Endometrial microvascular endothelial cells (primary cell): ENCODE data around the gene GSTM4. TPM values are rescaled to one million over a fixed set of nuclear protein-coding genes. Genes with fewer than 3 reads are reported as not detected.

ENCODE experiments used
- in situ Hi-C: cut with HindIII; loops from 2 replicates; pipeline ENCODE4 v1.10.0; 2017; ENCODE audit warnings: low sequenced_read_pairs, low pct_unique_long_range_greater_than_20kb; ENCODE audit errors: inconsistent ontology term
- total RNA-seq: library from RNA; depleted of rRNA; stranded (reverse); fragments of >200 nt; gene quantifications from one replicate; pipeline ENCODE4 v1.2.3, GENCODE V29; 2015; ENCODE audit errors: inconsistent ontology term

Gene GSTM4
- total RNA-seq, 1 donor from 2014 or later: 6.6 TPM

- in situ Hi-C loops: no loop called here
These were observed 20.8 kb upstream of the GSTM4 start for GRCh38 chr1:109634771-109635750.

DNA sequence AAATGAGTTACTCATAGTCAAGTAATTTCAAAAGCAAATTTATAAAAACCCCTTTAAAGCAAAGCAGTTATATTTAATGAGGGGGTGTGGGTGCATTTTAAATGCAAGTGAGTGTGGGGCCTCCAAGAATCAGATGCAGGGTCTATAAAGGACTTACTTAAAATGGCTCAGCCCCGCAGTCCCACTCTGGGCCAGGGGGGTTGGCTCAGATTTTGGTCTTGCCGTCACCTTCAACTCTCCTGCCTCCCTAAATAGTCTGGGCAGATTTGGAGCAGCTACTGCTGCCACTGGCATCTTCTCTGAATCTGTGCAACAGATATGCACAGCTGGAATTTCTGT, 20.1 kb upstream of the GSTM4 start:
- in situ Hi-C loops: no loop called here

- in situ Hi-C loops: no loop called here
These were observed 19.5 kb upstream of the GSTM4 start for GRCh38 chr1:109636201-109636952.

- in situ Hi-C loops: no loop called here
These were observed 18.5 kb upstream of the GSTM4 start for GRCh38 chr1:109637446-109637845.

GRCh38 chr1:109639063-109639840, 16.6 kb upstream of the GSTM4 start:
- in situ Hi-C loops: no loop called here

DNA sequence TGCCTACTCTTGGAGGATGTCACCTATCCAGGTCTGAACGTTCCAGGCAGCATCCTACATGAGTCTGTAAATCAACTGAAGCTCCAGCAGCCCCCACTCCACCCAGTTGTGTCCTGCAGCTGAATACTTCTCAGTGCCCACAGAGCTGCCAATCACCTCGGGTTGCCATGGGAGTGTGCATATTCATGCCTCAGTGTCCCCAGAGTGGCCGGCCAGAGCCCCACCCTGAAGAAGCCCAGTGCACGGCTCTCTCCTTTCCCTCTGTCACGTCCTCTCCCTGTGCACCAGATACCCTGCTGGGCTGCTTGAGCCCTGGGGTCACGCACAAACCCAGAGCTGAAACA, 16.1 kb upstream of the GSTM4 start:
- in situ Hi-C loops: loop anchor here (10.0 kb wide), 1 partner anchor 125 kb away; the partner anchor contains the start of gene EPS8L3

GRCh38 chr1:109640285-109640865, 15.5 kb upstream of the GSTM4 start:
- in situ Hi-C loops: loop anchor here (10.0 kb wide), 1 partner anchor 124 kb away; the partner anchor contains the start of gene EPS8L3

GRCh38 chr1:109641078-109641740, 14.7 kb upstream of the GSTM4 start:
- in situ Hi-C loops: loop anchor here (10.0 kb wide), 1 partner anchor 124 kb away; the partner anchor contains the start of gene EPS8L3

GRCh38 chr1:109641861-109642260, 14.0 kb upstream of the GSTM4 start:
- in situ Hi-C loops: loop anchor here (10.0 kb wide), 1 partner anchor 123 kb away; the partner anchor contains the start of gene EPS8L3

- in situ Hi-C loops: loop anchor here (10.0 kb wide), 1 partner anchor 122 kb away; the partner anchor contains the start of gene EPS8L3
These were observed 13.3 kb upstream of the GSTM4 start for GRCh38 chr1:109642626-109643025.

GRCh38 chr1:109643385-109644230, 12.3 kb upstream of the GSTM4 start:
- in situ Hi-C loops: loop anchor here (10.0 kb wide), 1 partner anchor 121 kb away; the partner anchor contains the start of gene EPS8L3

- in situ Hi-C loops: loop anchor here (10.0 kb wide), 1 partner anchor 120 kb away; the partner anchor contains the start of gene EPS8L3
These were observed 11.2 kb upstream of the GSTM4 start for GRCh38 chr1:109644670-109645069.

DNA sequence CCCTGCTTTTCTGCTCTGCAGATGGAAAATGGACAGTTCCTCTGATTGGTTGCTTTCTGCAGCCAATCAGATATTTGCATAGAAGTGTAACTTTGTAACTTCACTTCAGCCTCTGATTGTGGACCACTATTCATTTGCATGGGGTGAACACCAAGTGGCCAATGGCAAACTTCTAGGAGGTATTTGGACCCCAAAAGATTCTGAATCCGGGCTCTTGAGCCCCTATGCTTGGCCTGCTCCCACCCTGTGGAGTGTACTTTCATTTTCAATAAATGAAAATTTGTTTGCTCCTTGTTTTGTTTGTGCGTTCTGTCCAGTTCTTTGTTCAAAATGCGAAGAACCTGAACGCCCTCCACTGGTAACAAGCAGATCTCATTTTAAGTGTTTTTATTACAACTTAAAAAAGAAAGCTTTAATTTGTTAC, 6.4 kb upstream of the GSTM4 start:
- in situ Hi-C loops: loop anchor here (10.0 kb wide), 1 partner anchor 115 kb away; the partner anchor contains the start of gene EPS8L3

GRCh38 chr1:109650609-109651008, 5.3 kb upstream of the GSTM4 start:
- in situ Hi-C loops: no loop called here

GRCh38 chr1:109652402-109652801, 3.5 kb upstream of the GSTM4 start:
- in situ Hi-C loops: no loop called here

- in situ Hi-C loops: no loop called here
These were observed 2.6 kb upstream of the GSTM4 start for GRCh38 chr1:109653306-109653705.

- in situ Hi-C loops: no loop called here
These were observed 1.4 kb upstream of the GSTM4 start for GRCh38 chr1:109654519-109654918.
